NCI-H2196 treated with DMSO at 0.1 percent for 48 hours (cell line): ENCODE results near the gene ABCA2.

Experiments
- DNase-seq: peaks from one replicate; lab custom pipeline; 2025; ENCODE audit not compliant: unreplicated experiment; lab: John Stamatoyannopoulos, UW

Gene ABCA2

DNA sequence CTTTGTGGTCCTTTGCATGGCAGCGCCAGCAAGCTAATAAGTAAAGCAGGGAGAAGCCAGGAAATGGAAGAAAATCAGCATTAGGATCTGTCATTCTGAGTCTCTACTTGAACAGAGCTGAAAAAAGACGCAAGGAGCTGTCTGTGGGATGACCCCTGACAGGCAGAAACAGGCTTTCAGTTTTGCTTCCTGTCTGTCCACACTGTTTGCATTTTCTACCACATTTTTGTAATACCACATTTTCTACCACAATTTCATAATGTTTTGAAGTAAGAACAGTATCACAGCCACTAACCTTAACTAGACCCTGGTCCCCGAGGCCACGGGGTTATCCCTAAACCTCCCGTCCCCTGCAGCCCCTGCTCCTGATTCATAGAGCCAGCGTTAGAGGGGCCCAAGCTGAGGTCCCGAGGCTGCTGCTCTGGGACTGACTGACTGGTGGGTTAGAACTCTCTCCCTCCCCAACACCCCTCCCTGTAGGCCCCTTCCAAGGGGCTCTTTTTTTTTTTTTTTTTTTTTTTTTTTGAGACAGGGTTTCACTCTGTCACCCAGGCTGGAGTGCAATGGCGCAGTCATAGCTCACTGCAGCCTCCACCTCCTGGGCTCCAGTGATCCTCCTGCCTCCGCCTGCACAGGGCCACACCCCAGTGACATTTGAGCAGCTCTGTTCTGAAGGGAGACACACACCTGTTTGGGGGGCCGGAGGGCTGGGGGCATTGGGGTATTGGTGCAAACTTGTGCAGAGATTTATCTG, 27.7 kb downstream of the ABCA2 start:
- no peak for DNase-seq

DNA sequence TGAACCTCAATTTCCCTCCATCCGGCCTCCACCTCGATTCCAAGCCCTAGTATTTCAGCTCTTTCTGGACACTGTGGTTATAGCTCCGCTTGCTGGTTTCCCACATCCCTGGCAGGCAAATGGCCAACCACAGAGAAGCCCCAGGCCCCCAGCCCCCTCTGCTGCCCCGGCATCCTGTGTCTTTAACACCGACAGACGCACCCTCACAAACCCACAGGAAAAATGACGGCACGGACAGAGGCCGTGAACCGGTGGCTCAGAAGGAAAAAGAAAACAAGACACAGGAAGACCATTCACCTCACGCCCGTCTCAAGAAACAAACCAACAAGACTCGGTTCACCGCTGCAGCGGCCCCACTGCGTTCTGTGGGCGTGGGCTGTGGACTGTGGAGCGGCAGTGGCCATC, 30.2 kb downstream of the ABCA2 start:
- no peak for DNase-seq

DNA sequence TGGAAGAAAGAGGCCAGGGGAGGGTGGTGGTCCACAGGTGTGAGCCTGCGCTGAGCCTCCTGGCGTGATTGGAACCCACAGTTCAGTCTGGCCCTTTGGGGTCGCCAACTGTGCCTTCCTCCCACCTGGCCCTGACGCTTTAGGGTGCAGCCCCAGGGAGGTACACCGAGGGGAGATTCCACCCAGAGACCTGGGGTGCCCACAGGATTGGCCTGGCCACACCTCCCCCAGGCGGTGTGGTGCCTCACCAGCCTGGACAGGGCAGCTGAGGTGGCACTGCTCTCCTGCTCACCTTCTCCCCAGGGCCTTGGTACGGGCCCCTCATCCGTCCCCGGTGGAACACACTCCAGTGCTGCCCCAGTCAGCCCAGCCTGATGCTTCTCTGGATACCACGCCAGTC, 30.7 kb downstream of the ABCA2 start:
- DNase-seq, result no peak

DNA sequence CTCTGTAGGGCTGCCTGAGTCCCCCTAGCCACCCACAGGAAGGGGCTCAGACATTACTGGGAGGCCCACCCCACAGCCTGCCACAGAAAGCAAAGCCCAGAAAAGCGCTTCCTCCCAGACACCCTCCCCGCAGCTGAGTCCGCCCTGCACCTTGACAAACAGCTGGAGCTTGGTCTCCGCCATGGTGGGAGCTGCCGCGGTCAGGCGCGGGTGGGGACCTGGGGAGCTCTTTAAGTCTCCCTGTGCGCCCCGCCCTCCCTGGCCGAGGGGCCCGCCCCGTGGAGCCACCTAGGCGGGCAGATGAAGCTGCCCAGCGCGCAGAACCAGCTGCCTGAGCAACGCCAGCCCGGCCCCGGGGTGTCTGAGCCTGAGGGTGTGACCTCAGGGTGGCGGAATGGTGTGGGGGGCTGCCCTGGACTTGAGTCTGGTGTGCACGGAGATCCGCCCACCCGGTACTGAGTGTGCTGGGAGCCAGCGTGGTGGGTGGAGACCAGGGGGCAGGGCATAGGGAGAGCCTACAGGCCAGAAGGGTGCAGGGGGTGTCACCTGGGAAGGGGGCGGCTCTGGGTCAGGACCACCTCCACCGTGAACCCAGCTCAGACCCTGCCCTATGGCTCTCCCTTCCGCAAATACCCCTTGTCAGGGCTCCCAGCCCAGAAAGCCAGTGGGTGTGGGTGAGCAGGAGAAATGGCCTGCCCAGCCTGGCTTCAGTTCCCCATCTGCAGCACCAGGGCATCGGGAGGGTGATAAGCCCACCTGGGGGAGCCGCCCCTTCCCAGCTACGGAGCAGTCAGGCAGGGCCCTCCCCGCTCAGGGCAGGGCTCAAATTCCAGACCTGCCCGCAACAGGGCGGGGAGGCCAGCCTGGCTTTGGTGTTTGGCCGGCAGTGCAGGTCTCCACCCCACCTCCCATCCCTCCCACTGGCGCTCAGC, 31.4 kb downstream of the ABCA2 start, which contains the start of gene CLIC3:
Gene CLIC3, minus strand, starts transcription at position 208 of the 932 bp plus-strand sequence. Its CDS starts 25 bp downstream, at position 183.
- DNase-seq, result no peak

DNA sequence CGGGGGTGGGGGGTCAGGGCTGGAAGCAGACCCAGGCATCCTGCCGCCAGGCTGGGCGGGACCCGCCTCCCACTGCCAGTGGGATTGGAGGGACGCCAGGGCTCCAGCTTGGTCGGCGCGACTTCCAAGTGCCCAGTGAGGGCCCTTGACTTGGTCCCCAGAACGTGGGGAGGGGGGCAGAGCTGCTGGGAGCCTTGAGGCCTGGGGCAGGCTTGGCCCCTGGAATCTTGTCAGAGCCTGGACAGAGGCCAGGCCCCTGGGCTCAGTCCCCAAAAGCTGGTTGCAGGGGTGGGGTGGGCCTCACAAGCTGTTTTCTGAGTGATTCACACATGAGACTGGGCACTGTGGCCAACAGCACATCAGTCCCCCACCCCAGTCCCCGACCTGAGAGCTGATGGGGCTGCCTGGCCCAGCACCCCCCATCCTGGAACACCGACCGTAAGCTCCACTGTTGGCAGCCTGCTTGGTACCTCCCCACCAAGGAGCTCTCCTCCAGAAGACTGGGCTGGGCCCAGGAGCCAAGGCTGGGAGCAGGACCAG, 32.2 kb downstream of the ABCA2 start:
- no peak for DNase-seq

DNA sequence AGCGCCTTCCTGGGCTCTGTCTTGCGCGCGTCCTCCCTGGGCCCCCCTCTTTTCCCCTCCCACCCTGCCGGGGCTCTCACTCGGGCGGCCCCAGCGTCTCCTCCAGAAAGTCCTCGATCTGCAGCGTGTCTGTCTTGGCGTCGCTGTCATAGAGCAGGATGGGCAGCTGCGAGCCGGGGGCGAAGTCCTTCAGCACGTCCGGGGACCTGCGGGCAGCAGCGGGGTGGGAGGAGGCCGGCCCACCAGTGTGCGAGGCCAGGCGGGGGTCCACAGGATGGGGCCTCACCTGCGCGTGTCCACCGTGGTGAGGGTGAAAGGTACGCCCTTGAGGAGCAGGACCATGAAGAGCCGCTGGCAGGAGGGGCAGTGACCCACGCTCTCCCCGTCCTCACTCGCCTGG, 32.7 kb downstream of the ABCA2 start:
- DNase-seq, result no peak

DNA sequence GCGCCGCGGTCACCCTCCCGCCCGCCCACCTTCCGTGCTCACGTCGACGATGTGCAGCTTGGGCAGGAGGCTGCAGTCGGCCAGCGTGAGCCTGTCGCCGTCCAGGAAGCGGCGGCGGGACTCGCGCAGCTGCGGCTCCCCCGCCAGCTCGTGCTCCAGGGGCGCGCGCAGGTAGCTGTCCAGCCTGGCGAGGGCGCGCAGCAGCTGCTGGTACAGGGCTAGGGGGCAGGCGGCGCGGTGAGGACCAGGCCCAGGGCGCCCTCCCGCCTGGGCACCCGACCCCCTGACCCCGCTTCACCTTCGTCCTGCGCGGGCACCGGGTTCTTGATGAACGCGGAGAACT, 33.2 kb downstream of the ABCA2 start:
- no peak for DNase-seq

DNA sequence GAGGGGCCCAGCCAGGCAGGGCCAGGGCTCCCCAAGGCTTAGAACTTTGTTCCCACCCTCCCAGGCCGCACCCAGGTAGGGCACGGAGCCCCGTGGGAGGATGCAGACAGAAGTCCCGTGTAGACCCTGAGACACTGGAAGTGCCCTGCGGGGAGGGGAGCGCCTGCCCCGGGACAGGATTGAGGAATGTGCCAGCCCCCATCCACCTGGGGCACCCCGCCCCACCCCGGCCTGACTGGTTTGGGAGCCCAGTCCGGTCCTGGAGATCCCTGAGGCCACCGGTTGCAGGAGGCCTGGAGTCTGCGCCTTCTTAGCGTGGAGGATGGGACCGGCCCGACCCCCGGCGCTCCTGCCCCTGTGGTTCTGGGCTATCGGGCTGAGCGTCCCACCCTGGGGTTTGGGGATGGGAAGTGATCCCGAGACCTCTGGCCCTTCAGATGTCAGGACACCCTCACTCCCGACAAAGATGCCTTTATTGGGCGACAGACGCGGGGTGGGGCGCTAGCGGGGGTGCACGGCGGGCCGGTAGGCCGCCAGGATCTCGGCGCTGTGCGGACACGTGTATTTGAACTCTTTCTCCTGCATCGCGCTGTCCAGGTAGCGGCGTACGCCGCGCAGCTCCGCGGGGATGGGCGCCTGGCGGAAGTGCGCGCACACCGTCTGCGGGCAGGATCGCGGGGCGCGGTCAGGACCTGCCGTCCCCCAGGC, 33.7 kb downstream of the ABCA2 start:
- no peak for DNase-seq

DNA sequence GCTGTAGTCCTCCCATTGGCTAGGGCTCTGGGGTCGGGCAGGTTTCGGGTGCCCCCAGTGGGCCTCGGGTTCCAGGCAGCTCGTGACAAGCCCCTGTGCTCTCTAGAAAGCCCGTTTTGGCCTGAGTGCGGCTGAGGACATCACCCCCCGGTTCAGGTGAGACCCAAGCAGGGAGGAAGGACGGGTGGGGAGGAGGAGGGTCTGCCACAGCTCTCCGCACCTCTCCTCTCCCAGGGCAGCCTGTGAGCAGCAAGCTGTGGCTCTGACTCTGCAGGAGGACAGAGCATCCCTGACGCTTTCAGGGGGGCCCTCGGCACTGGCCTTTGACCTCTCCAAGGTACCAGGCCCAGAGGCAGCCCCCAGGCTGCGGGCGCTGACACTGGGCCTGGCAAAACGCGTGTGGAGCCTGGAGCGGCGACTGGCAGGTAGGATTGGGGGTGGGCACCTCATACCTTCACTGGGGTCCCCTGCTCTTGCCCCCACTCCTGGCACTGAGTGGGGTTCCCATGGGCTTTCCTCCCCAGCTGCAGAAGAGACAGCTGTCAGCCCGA, 35.1 kb downstream of the ABCA2 start:
- no peak for DNase-seq

DNA sequence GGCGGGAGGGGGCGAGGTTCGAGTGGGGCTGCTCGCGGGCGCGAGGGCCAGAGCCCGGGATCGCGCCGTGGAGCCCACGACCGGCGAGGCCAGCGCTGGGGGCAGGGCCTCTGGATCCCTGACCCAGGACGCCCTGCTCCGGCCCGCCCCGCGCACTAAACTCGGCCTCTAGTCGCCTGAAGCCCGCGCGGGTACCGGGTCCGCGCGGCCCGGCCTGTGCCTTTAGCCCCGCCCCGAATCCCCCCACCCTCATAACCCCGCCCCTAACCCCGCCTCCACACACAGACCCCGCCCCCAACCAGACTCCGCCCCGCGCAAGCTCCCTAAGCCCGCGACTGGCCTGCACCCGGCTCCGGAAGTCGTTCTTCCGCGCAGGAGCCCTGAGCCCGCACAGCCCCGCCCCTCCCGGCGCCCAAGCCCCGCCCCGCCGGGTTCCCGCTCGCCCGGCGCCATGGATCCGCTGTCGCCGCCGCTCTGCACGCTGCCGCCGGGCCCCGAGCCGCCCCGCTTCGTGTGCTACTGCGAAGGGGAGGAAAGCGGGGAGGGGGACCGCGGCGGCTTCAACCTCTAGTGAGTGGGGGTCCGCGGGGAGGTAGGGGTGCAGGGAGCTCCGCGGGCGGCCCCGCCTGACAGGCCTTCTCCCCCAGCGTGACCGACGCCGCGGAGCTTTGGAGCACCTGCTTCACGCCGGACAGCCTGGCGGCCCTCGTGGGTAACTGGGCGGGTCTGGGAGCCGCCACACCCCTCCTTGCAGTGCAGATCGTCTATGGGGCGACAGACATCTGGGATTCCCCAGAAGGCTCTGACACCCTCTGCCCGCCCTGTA, 35.8 kb downstream of the ABCA2 start, which contains the start of gene PAXX:
Gene PAXX, plus strand, starts transcription at position 430 of the 826 bp plus-strand sequence. Its CDS starts 22 bp downstream, at position 452.
- peak; percentile 73 for DNase-seq

DNA sequence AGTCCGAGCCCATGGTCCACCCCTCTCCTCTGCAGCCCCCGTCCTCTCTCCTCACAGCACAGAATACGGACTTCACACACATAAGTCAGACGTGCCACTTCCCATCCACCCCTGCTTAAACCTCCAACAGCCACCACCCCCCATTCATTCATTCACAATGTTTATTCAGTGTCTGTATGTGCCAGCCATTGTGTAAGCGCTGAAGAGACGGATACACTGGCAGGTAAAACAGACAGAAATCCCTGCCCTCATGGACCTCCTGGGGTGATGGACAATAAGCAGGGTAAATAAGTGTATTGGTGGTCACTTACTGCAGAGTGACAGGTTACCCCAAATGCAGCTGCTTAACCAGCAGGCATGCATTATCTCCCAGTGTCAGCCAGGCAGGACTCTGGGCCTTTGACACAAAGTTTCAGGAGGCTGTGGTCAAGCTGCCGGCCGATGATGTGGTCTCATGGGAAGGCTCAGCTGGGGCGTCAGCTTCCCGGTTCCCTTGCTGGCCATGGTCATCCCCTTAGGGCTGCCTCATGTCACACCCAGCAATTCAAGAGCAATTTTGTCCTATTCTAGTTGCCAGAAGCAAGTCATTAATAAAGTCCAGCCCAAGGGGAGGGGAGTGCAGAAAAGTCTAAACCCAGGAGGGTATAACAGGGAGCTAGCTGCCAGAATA, 37.7 kb downstream of the ABCA2 start:
- DNase-seq, result no peak

DNA sequence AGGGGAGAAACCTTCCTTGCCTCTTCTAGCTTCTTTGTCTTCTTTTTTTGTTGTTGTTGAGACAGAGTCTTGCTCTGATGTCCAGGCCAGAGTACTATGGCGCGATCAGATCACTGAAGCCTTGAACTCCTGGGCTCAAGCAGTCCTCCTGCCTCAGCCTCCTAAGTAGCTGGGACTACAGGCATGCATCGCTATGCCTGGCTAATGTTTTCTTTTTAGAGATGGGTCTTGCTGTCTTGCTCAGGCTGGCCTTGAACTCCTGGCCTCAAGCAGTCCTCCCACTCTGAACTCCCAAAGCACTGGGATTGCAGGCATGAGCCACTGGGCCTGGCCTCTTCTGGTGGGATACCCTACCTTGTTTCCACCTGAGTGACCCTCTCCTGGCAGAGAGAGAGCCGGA, 39.2 kb downstream of the ABCA2 start:
- DNase-seq, result no peak

DNA sequence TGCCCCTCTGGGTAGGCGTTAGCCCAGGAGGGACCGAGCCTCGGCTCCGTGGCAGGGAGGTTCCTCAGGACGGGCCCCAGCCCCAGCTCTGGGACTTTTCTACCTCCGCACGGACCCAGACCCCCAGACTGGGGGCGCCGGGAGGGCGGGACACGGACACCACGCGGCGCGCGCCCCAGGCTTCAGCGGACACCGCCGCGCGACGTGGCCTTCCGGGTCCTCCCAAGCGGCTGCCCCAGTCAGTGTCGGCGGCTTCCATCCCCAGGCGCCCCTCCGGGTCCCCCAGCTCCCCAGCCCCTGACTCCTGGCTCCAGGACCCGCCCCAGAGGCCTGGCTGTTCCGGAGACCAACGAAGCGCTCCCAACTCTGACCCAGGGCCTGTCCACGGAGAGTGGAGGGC, 42.2 kb downstream of the ABCA2 start:
- no peak for DNase-seq

DNA sequence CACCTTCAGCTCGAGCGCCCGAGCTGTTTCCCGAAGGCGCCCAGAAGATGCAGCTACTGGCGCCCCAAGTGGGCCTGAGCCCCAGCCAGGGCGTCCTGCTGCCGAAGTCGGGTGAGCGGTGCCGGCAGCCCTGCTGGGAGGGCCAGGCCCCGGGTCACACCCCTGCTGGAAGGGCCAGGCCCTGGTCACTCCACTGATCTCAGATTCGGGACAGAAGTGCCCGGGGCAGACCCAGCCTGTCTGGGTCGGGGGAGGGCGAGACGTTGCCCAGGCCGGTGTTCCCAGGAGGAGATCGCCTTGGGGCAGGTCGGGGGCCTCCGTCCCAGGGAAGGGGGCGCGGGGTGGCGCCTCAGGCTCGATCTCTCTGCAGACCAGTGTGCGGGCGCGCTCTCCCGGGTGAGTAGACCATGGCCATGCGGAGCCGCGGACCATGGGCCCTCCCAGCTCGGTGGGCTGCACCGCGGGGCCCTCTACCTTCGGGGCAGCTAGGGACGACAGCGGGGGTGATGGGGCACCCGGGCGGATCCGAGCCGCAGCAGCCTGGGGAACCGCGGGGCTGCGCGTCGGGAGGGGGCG, 42.9 kb downstream of the ABCA2 start:
- no peak for DNase-seq

DNA sequence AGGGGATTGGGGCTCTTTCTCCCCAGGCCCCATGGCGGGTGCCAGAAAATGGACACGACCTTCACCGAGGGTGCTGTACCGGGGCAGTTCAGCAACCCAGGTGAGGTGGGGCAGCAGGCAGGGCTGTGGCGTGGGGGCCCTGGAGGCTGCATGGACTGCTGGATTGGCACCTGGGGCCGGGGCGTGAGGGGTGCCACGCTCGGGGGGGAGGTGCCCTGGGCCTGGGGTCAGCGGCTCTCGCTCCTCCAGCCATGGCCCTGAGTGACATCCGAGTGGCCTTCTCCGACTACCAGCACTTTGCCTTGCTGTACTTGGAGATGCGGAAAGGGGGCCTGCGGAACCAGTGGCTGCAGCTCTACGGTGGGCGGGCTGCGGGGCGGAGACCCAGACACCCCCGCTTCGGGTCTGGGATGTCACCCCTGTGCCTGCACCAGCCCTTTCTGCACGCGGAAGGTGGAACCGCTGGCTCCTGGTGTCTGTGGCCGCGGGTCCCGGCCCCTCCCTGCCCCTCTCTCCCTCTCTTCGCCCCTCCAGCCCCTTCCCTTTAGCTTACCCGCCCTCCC, 43.5 kb downstream of the ABCA2 start:
- no peak for DNase-seq

DNA sequence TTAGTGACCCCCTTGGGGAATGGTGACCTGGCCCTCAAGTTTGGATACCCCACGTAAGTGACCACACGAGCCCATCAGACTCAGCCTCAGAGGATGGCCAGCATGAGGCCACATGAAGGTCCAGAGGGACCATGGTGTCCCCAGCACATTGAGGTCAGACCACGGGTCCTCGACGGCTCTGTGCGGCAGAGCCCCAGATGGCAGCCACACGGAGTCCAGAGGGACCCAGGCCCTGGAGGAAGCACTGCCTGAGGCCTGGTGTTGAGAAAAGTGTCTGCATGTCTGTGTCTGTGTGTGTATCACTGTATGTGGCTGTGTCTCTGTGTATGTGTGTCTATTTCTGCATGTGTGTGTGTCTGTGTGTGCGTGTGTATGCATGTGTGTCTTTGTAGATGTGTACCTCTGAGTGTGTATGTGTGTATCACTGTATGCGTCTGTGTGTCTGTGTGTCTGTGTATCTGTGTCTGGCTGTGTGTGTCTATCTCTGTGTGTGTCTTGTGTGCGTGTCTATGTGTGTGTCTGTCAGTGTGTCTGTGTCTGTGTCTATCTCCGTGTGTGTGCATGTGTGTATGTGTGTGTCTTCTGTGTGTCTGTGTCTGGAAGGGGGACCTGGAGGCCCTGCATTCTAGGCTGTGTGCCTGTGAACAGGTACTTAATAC, 44.3 kb downstream of the ABCA2 start:
- no peak for DNase-seq

DNA sequence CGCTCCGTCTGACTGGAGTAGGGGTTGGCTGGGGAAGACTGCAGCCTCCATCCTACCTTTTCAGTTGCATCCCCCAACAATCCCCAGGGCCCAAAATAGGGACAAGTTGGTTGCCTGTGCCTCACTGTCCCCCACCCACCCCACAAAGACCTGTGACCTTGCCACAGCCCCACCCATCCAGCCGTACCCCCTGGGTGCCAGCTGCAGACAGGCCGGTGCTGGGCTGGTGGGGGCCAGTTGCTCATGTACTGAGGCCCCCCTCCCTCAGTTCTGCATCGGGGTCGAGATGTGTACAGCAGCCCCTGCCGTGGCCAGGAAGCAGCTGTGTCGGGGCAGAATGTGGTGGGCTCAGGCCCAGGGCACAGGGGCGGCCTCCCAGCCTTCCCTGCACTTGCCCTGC, 44.9 kb downstream of the ABCA2 start:
- no peak for DNase-seq
